22Rv1 (cell line): ENCODE measurements around the gene ERC1.

Experiments
- H3K27ac ChIP-seq: fragments of 450-650 bp; 2 replicates; pipeline ENCODE4 v1.5.1; 2017
- ZFX ChIP-seq: fragments of 450-650 bp; IDR thresholded peaks from 2 replicates; pipeline ENCODE4 v1.6.1; 2017; ENCODE audit warnings: antibody characterized with exemption, borderline replicate concordance
- TF ChIP-seq, protein P1 (sequence below): fragments of 450-650 bp; IDR thresholded peaks from 2 replicates; pipeline ENCODE4 v1.5.1; 2017; ENCODE audit warnings: mild to moderate bottlenecking

The ERC1 gene

GRCh38 chr12:949453-950191 lies 41.4 kb upstream of the ERC1 start, which contains the start of gene RAD52:
RAD52 (minus strand) TSS chr12:949694; CDS start chr12:933058, 16,636 bp downstream.
- H3K27ac ChIP-seq, result peak within 1 kb of the TSS; percentile 98
- TF ChIP-seq, protein P1, sequence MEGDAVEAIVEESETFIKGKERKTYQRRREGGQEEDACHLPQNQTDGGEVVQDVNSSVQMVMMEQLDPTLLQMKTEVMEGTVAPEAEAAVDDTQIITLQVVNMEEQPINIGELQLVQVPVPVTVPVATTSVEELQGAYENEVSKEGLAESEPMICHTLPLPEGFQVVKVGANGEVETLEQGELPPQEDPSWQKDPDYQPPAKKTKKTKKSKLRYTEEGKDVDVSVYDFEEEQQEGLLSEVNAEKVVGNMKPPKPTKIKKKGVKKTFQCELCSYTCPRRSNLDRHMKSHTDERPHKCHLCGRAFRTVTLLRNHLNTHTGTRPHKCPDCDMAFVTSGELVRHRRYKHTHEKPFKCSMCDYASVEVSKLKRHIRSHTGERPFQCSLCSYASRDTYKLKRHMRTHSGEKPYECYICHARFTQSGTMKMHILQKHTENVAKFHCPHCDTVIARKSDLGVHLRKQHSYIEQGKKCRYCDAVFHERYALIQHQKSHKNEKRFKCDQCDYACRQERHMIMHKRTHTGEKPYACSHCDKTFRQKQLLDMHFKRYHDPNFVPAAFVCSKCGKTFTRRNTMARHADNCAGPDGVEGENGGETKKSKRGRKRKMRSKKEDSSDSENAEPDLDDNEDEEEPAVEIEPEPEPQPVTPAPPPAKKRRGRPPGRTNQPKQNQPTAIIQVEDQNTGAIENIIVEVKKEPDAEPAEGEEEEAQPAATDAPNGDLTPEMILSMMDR, result peak; percentile 100
- no peak for TF ChIP-seq ZFX

DNA sequence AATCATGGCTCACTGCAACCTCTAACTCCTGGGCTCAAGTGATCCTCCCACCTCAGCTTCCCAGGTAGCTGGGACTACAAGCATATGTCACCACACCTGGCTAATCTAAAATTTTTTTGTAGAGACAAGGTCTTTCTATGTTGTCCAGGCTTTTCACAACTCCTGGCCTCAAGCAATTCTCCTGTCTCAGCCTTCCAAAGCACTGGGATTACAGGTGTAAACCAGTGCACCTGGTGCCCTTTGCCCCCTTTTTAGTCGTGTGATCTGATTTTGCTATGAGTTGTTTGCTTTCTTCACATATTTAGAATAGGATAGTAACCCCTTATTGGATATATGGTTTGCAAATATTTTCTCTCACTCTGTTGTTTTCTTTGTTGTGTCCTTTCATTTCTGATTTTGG lies 39.8 kb upstream of the ERC1 start:
- no peak for TF ChIP-seq ZFX
- TF ChIP-seq, protein P1, result no peak
- H3K27ac ChIP-seq, result no peak overlapping the region; the same call in 1 of the 2 replicates

GRCh38 chr12:953776-954175 lies 37.2 kb upstream of the ERC1 start:
- peak overlapping the region; percentile 55 for H3K27ac ChIP-seq
- TF ChIP-seq, protein P1, result no peak
- no peak for TF ChIP-seq ZFX

DNA sequence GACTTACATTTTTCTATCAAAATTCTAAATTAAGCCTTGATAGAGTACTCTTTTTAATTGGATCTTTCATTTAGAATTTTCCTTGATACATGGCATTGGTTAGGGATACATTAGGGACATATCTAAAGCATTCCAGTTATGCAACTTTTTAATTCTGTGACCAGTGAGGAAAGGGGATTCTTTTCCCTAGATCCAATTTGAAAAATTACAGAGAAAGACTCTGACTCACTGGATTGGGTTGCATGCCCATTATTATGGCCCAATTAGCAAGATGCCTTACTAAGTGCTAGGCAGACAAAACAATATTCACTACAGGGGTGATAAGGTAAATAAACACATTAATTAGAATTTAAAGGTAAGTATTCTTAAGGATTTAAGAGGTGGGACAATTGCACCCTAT lies 36.3 kb upstream of the ERC1 start:
- no peak overlapping the region for H3K27ac ChIP-seq
- TF ChIP-seq, protein P1, result no peak
- no peak for TF ChIP-seq ZFX

GRCh38 chr12:955939-956338 lies 35.1 kb upstream of the ERC1 start:
- TF ChIP-seq, protein P1, result no peak
- no peak for TF ChIP-seq ZFX
- no peak overlapping the region for H3K27ac ChIP-seq

GRCh38 chr12:958588-959123 lies 32.4 kb upstream of the ERC1 start:
- H3K27ac ChIP-seq, result no peak overlapping the region
- TF ChIP-seq ZFX, result no peak
- TF ChIP-seq, protein P1, result no peak

DNA sequence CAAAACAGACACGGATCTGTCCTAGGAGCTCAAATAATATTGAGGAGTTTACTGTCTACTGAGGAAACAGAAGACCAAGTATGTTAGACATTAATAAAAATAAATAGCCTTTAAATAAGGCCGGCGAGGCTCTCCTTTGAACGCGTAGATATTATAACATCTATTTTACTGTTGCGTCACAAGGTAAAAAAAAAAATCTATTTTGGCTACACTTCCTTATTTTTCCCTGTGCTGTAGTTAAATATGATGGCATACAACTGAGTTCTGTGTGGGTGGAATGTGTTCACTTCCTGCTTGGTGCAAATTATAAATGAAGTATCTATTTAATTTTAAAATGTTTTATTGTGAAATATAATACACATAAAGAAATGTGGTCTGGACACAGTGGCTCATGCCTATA lies 24.3 kb upstream of the ERC1 start:
- no peak for TF ChIP-seq ZFX
- TF ChIP-seq, protein P1, result no peak
- H3K27ac ChIP-seq, result no peak overlapping the region
